ENCODE results near the gene RBM19.

Gene RBM19

DNA sequence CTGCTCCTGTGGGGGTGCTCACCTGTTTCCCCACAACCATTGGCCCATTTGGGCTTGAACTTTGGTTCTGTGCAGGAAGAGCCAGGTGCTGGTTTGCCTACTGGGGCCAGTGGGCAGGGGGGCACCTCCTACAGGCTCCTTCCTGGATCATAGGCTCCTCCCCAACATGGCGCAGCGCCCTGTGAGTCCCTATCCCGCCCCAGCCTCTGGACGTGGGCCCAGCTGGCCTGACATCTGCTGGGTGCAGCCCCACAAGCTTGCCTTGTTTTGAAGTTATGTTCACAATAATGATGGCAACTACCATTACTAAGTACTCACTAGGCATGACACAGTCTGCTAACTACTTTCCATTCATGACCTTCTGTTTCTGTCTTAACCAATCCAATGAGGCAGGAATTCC lies 147.8 kb downstream of the RBM19 start:
- no peak overlapping the region for H3K4me3 ChIP-seq (ENCODE audit: low read depth, low read length)
- TF ChIP-seq, protein P1, sequence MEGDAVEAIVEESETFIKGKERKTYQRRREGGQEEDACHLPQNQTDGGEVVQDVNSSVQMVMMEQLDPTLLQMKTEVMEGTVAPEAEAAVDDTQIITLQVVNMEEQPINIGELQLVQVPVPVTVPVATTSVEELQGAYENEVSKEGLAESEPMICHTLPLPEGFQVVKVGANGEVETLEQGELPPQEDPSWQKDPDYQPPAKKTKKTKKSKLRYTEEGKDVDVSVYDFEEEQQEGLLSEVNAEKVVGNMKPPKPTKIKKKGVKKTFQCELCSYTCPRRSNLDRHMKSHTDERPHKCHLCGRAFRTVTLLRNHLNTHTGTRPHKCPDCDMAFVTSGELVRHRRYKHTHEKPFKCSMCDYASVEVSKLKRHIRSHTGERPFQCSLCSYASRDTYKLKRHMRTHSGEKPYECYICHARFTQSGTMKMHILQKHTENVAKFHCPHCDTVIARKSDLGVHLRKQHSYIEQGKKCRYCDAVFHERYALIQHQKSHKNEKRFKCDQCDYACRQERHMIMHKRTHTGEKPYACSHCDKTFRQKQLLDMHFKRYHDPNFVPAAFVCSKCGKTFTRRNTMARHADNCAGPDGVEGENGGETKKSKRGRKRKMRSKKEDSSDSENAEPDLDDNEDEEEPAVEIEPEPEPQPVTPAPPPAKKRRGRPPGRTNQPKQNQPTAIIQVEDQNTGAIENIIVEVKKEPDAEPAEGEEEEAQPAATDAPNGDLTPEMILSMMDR (IDR thresholded peaks at IDR 0.05; ENCODE audit: low read depth, low read length), result no peak

DNA sequence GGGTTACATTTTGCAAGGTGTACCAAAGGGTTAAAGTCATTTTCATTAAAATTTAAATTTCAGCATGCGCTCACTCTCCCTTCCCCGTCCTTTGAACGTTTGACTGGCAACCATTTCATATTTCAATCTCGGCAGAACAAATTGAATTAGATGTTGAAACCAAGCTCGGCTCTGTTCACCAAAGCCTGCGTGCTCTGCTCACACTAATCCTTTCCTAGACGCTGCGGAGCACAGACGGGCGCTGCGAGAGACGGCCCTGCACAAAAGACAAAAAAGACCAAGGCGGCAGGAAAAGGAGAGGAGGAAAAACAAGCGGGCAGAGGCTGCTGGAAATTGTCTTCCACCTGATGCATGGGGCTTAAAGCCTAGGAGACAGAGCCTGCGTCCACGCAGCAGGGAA lies 149.3 kb downstream of the RBM19 start:
- DNase-seq, result peak; percentile 37
- no peaks in the 10 kb centered on the region for H3K36me3 ChIP-seq
- no peaks in the 10 kb centered on the region for H3K9me3 ChIP-seq (ENCODE audit: severe bottlenecking)
- H3K27me3 ChIP-seq (ENCODE audit: insufficient read depth, low read depth, severe bottlenecking), result no peaks in the 10 kb centered on the region
- H3K4me3 ChIP-seq (ENCODE audit: low read depth, low read length), result no peak overlapping the region
- TF ChIP-seq, protein P1 (IDR thresholded peaks at IDR 0.05; ENCODE audit: low read depth, low read length), result no peak
- H3K27ac ChIP-seq, result 0 out of 2 replicates have a peak overlapping the region, but pooled peaks have one; percentile 10

More for the DNA sequence above, 147.8 kb downstream of the RBM19 start:
- Histone ChIP-seq H3K36me3 (no peaks in the 10 kb centered on the region), H3K27me3 (ENCODE audit: insufficient read depth, low read depth, severe bottlenecking) (no peaks in the 10 kb centered on the region), H3K27ac (no peak overlapping the region), H3K9me3 (ENCODE audit: severe bottlenecking) (no peaks in the 10 kb centered on the region)
- DNase-seq, result no peak

DNA sequence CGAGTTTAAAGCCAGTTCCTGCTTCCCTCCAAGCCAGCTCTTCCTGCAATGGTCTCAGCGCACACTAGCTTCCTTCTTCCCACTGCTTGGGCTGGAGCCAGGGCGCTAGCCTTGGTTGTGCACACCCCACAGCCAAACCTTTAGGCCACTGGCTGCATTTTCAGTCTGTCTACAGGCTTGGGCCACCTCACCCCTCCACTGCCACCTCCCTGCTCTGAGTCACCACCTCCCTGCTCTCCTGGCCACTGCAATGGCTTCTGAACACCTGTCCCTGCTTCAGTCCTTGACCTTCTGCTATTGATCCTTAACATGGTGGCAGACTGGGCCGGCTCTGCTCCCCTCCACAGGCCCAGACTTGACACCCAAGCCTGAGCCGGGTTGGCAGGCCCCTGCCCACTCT lies 151.1 kb downstream of the RBM19 start:
- Histone ChIP-seq H3K27me3 (ENCODE audit: insufficient read depth, low read depth, severe bottlenecking) (no peaks in the 10 kb centered on the region), H3K36me3 (no peaks in the 10 kb centered on the region), H3K4me3 (ENCODE audit: low read depth, low read length) (no peak overlapping the region), H3K27ac (no peak overlapping the region), H3K9me3 (ENCODE audit: severe bottlenecking) (no peaks in the 10 kb centered on the region)
- no peak for DNase-seq
- TF ChIP-seq, protein P1 (IDR thresholded peaks at IDR 0.05; ENCODE audit: low read depth, low read length), result no peak

DNA sequence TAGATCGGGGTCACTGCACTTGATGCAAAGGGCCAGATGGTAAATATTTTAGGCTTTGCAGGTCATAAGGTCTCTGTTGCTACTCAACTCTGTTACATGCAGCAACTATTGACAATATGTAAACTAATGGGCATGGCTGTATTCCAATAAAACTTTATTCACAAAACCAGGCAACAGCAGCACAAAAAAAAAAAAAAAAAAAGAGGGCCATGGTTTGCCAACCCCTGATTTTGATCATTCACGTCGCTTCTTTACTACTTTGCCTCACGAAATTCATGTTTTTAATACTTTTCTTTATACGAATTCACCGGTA lies 152.9 kb downstream of the RBM19 start:
- no peak for DNase-seq
- Histone ChIP-seq H3K27ac (no peak overlapping the region), H3K9me3 (ENCODE audit: severe bottlenecking) (no peaks in the 10 kb centered on the region), H3K27me3 (ENCODE audit: insufficient read depth, low read depth, severe bottlenecking) (no peaks in the 10 kb centered on the region), H3K36me3 (no peaks in the 10 kb centered on the region), H3K4me3 (ENCODE audit: low read depth, low read length) (no peak overlapping the region)
- TF ChIP-seq, protein P1 (IDR thresholded peaks at IDR 0.05; ENCODE audit: low read depth, low read length), result no peak

DNA sequence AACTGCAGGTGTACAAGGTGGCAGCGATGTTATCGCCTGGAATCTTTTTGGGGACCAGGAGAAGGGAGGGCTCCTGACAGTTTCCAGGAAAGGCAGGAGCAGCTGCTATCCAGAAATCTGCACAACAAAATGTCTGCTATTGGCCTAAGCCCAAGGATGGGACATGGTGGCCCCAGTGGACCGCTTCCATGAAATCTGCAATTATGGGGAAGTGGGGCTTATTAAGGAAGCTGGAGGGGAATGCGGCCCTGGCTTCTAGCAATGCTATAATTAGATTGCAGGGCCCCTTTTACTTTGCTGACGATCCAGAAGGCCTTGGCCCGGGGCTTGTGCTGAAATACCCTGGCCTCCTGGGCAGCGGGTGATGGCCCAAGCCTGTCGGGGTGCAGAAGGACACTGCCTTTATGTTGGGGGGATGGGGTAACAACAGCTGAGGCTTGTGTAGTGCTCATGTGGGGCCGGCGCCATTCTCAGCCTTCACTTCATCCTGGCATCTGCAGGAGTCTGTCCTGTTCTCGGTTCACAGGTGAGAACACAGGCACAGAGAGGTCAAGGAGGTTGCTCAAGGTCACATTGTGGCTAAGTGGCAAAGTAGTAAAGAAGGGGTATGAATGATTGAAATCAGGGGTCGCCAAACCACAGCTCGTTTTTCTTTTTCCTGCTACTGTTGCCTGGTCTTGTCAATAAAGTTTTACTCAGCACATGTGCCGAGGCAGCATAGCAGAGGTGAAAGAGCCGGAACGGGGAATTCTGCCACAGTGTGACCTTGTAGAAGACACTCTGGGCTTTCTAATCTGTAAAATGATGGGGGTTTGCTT lies 153.5 kb downstream of the RBM19 start:
- H3K36me3 ChIP-seq, result no peaks in the 10 kb centered on the region

More for the DNA sequence above, 153.5 kb downstream of the RBM19 start:
- no peaks in the 10 kb centered on the region for H3K27me3 ChIP-seq (ENCODE audit: insufficient read depth, low read depth, severe bottlenecking)
- no peak overlapping the region for H3K27ac ChIP-seq
- TF ChIP-seq, protein P1 (IDR thresholded peaks at IDR 0.05; ENCODE audit: low read depth, low read length), result no peak
- no peak for DNase-seq
- H3K9me3 ChIP-seq (ENCODE audit: severe bottlenecking), result no peaks in the 10 kb centered on the region
- H3K4me3 ChIP-seq (ENCODE audit: low read depth, low read length), result no peak overlapping the region
